GM19395 (cell line): ENCODE results near the gene NLGN1.

ENCODE experiments used
- ATAC-seq: cut with Tn5 transposase; IDR thresholded peaks from one replicate; pipeline ENCODE4 v1.9.1; 2021; ENCODE audit warnings: mild to moderate bottlenecking, moderate library complexity; ENCODE audit not compliant: unreplicated experiment

NLGN1 gene

GRCh38 chr3:173823911-173824460, 426.4 kb downstream of the NLGN1 start:
- no peak for ATAC-seq

- no peak for ATAC-seq
These were observed 428.2 kb downstream of the NLGN1 start for GRCh38 chr3:173825730-173826129.

GRCh38 chr3:173826416-173826815, 428.9 kb downstream of the NLGN1 start:
- no peak for ATAC-seq

GRCh38 chr3:173826901-173827609, 429.5 kb downstream of the NLGN1 start:
- no peak for ATAC-seq

GRCh38 chr3:173838644-173839043, 441.1 kb downstream of the NLGN1 start:
- no peak for ATAC-seq

GRCh38 chr3:173839859-173840258, 442.3 kb downstream of the NLGN1 start:
- ATAC-seq: no peak

GRCh38 chr3:173841334-173841733, 443.8 kb downstream of the NLGN1 start:
- no peak for ATAC-seq

- no peak for ATAC-seq
These were observed 445.5 kb downstream of the NLGN1 start for GRCh38 chr3:173843060-173843459.

GRCh38 chr3:173846584-173846983, 449.0 kb downstream of the NLGN1 start:
- ATAC-seq: no peak

- ATAC-seq: no peak
These were observed 451.9 kb downstream of the NLGN1 start for GRCh38 chr3:173849489-173849888.

GRCh38 chr3:173857154-173857553, 459.6 kb downstream of the NLGN1 start:
- no peak for ATAC-seq

GRCh38 chr3:173862701-173863100, 465.2 kb downstream of the NLGN1 start:
- ATAC-seq: no peak

GRCh38 chr3:173863551-173863950, 466.0 kb downstream of the NLGN1 start:
- ATAC-seq: no peak

GRCh38 chr3:173865900-173866498, 468.5 kb downstream of the NLGN1 start:
- no peak for ATAC-seq

GRCh38 chr3:173869766-173870165, 472.2 kb downstream of the NLGN1 start:
- no peak for ATAC-seq

- no peak for ATAC-seq
These were observed 473.4 kb downstream of the NLGN1 start for GRCh38 chr3:173870976-173871375.

GRCh38 chr3:173875790-173876189, 478.2 kb downstream of the NLGN1 start:
- no peak for ATAC-seq

- ATAC-seq: no peak
These were observed 478.9 kb downstream of the NLGN1 start for GRCh38 chr3:173876476-173876875.

GRCh38 chr3:173887888-173888287, 490.3 kb downstream of the NLGN1 start:
- no peak for ATAC-seq

GRCh38 chr3:173889596-173889995, 492.1 kb downstream of the NLGN1 start:
- no peak for ATAC-seq

GRCh38 chr3:173890091-173890490, 492.5 kb downstream of the NLGN1 start:
- ATAC-seq: no peak
